Kidney (tissue), 14 donors: ENCODE results near the gene TSPAN19. TPM values are rescaled to one million over a fixed set of nuclear protein-coding genes. Genes with fewer than 3 reads are reported as not detected.

Source experiments
- DNase-seq, 5 donors: peaks; one replicate each; pipeline ENCODE4 v3.0.0-alpha.2; 2013 to 2020
- FAIRE-seq: peaks from 2 replicates; lab custom pipeline; 2012; peaks lifted over from hg19 to GRCh38; lab: Jason Lieb, UNC
- H3K27ac ChIP-seq, 2 donors: one replicate each; pipeline ENCODE4 v1.7.0; 2013; ENCODE audit warnings: low read depth in 2 of 2, low read length in 2 of 2, inconsistent platforms in 1 of 2
- H3K27me3 ChIP-seq: one replicate; pipeline ENCODE4 v1.7.1; 2013; ENCODE audit warnings: low read length, inconsistent platforms; ENCODE audit not compliant: control insufficient read depth, insufficient read depth
- H3K36me3 ChIP-seq, 3 donors: one replicate each; pipeline versions ENCODE4 v1.7.0 to v1.7.1; 2013; ENCODE audit warnings: low read length in 3 of 3, control low read depth in 1 of 3, inconsistent platforms in 1 of 3; ENCODE audit not compliant: insufficient read depth in 3 of 3, control insufficient read depth in 2 of 3
- H3K4me1 ChIP-seq, 3 donors: one replicate each; pipeline versions ENCODE4 v1.7.0 to v1.7.1; 2013; ENCODE audit warnings: low read length in 3 of 3, inconsistent platforms in 1 of 3, low read depth in 1 of 3; ENCODE audit not compliant: control insufficient read depth in 2 of 3, insufficient read depth in 2 of 3
- H3K4me3 ChIP-seq, 3 donors: one replicate each; pipeline versions ENCODE4 v1.7.0 to v1.8.1; 2013; ENCODE audit warnings: low read length in 3 of 3, control low read depth in 1 of 3, inconsistent platforms in 1 of 3
- H3K9ac ChIP-seq, 3 donors: one replicate each; pipeline versions ENCODE4 v1.7.0 to v1.7.1; 2013; ENCODE audit warnings: low read length in 3 of 3, control low read depth in 1 of 3, inconsistent platforms in 1 of 3
- H3K9me3 ChIP-seq, 3 donors: one replicate each; pipeline versions ENCODE4 v1.7.0 to v1.7.1; 2013; ENCODE audit warnings: low read length in 3 of 3, control low read depth in 1 of 3, inconsistent platforms in 1 of 3; ENCODE audit not compliant: control insufficient read depth in 2 of 3, insufficient read depth in 1 of 3
- CTCF ChIP-seq: IDR thresholded peaks from 3 replicates; pipeline ENCODE4 v1.5.1; 2012; ENCODE audit warnings: mild to moderate bottlenecking, moderate library complexity, borderline replicate concordance; ENCODE audit not compliant: insufficient read depth; ENCODE audit errors: extremely low read depth
- intact Hi-C: fragments of 100-400 bp; cut with DNase I; formaldehyde crosslinking; loops from one replicate; pipeline ENCODE4 v1.11.1; 2022
- polyA plus RNA-seq: library from polyadenylated mRNA; stranded (reverse); fragments of 350-450 nt; fragmentation: Illumina TruSeq; extraction: RNeasy Lipid Tissue Mini Kit (QIAGEN cat#74804); gene quantifications from one replicate; pipeline ENCODE4 v1.2.3, GENCODE V29; 2014; ENCODE audit warnings: low read depth, low replicate concordance; ENCODE audit not compliant: insufficient read depth
- total RNA-seq: library from RNA; stranded (reverse); fragmentation: NEBNext Ultra II Directional; extraction: Animal tissue kit (Norgen Biotek cat#: 25700); gene quantifications from one replicate; pipeline ENCODE4 v1.2.1, GENCODE V29; 2021
- donor health status: control.
- donor health status: control.
- donor health status: control.
- donor health status: control.
- donor health status: control.
- donor health status: DM: yes; HTN: yes; CAD: no.
- donor health status: Normal renal cell carcinoma (clear cell type).

Gene TSPAN19
- total and polyA plus RNA-seq, 2 donors from 2014 or later, result 0.66 to 1.3 TPM

- H3K9me3 ChIP-seq, result no peaks in the 10 kb centered on the region
- H3K4me1 ChIP-seq, result no peaks in the 10 kb centered on the region
- no peak overlapping the region for H3K27ac ChIP-seq
- TF ChIP-seq CTCF, result no peak
- no peak for FAIRE-seq
- no peak for DNase-seq
- no peak overlapping the region for H3K4me3 ChIP-seq
- no peak overlapping the region for H3K9ac ChIP-seq
- intact Hi-C loops, result no loop called here
- H3K36me3 ChIP-seq, result no peaks in the 10 kb centered on the region
- H3K27me3 ChIP-seq, result no peaks in the 10 kb centered on the region
These were observed 36.7 kb upstream of the TSPAN19 start for GRCh38 chr12:85072826-85073225.

GRCh38 chr12:85065837-85066482 is 29.9 kb upstream of the TSPAN19 start:
- no peak for DNase-seq
- no peak for TF ChIP-seq CTCF
- FAIRE-seq, result no peak
- Histone ChIP-seq H3K4me1 (no peaks in the 10 kb centered on the region), H3K9me3 (no peaks in the 10 kb centered on the region), H3K27ac (no peak overlapping the region), H3K27me3 (no peaks in the 10 kb centered on the region), H3K4me3 (no peak overlapping the region), H3K36me3 (no peaks in the 10 kb centered on the region), H3K9ac (no peak overlapping the region)
- intact Hi-C loops, result no loop called here

GRCh38 chr12:85060916-85061315 is 24.8 kb upstream of the TSPAN19 start:
- TF ChIP-seq CTCF, result no peak
- FAIRE-seq, result no peak

GRCh38 chr12:85059594-85059993 is 23.5 kb upstream of the TSPAN19 start:
- Histone ChIP-seq H3K27ac (no peak overlapping the region), H3K4me3 (no peak overlapping the region), H3K36me3 (no peaks in the 10 kb centered on the region), H3K27me3 (no peaks in the 10 kb centered on the region), H3K4me1 (no peaks in the 10 kb centered on the region), H3K9me3 (no peaks in the 10 kb centered on the region), H3K9ac (no peak overlapping the region)
- intact Hi-C loops, result no loop called here
- no peak for DNase-seq
- TF ChIP-seq CTCF, result no peak
- no peak for FAIRE-seq

More at GRCh38 chr12:85060916-85061315, 24.8 kb upstream of the TSPAN19 start:
- Histone ChIP-seq H3K4me1 (no peaks in the 10 kb centered on the region), H3K4me3 (no peak overlapping the region), H3K36me3 (no peaks in the 10 kb centered on the region), H3K27ac (no peak overlapping the region), H3K9ac (no peak overlapping the region), H3K27me3 (no peaks in the 10 kb centered on the region), H3K9me3 (no peaks in the 10 kb centered on the region)
- intact Hi-C loops, result no loop called here
- DNase-seq, result no peak
